HepG2 (cell line): ENCODE results near the gene TMEM38A. TPM values are rescaled to one million over a fixed set of nuclear protein-coding genes. Genes with fewer than 3 reads are reported as not detected.

Experiments
- ATAC-seq: fragments of 200-7000 bp; cut with Tn5 transposase; 3 replicates; pipeline ENCODE4 v1.9.1; 2020; ENCODE audit warnings: mild to moderate bottlenecking, moderate library complexity
- BruUV-seq: library from RNA; stranded (reverse); fragments of 400-500 nt; replicated peaks from 2 replicates; lab custom pipeline; 2021; lab: Mats Ljungman, UMichigan
- CTCF ChIA-PET: fragments of 300-600 bp; formaldehyde crosslinking; extraction: SDS; loops from one replicate; lab custom pipeline; 2021; ENCODE audit warnings: low total read pairs, inconsistent platforms, low intra/inter-chr PET ratio; lab: Yijun Ruan, JAX
- POLR2A ChIA-PET: fragments of 350-600 bp; sonication (Branson Sonifier 250); formaldehyde crosslinking; loops from one replicate; lab custom pipeline; 2020; ENCODE audit warnings: antibody characterized with exemption, inconsistent platforms; lab: Yijun Ruan, JAX
- DNase-seq: peaks from one replicate; pipeline ENCODE4 v3.0.0-alpha.2; 2015; ENCODE audit warnings: low spot score
- FAIRE-seq: peaks from 3 replicates; lab custom pipeline; 2011; peaks lifted over from hg19 to GRCh38; lab: Jason Lieb, UNC
- H2AFZ ChIP-seq: one replicate; pipeline ENCODE4 v1.6.1; 2011; ENCODE audit warnings: low read length, inconsistent platforms
- H3K27ac ChIP-seq: fragments of 300-600 bp; 3 replicates; pipeline ENCODE4 v1.8.0; 2011; ENCODE audit warnings: mixed run types, mild to moderate bottlenecking, mixed read lengths, low read length, inconsistent platforms; ENCODE audit not compliant: insufficient read depth; ENCODE audit errors: extremely low read length
- H3K27me3 ChIP-seq, 2 experiments: fragments of 200-600 bp in 1 of 2; 2 replicates in 1 of 2; 3 replicates in 1 of 2; pipeline versions ENCODE4 v1.6.0 to v1.8.0; 2011; ENCODE audit warnings: low read length in 2 of 2, mild to moderate bottlenecking in 2 of 2, moderate library complexity in 2 of 2, inconsistent platforms in 1 of 2; ENCODE audit not compliant: insufficient read depth in 2 of 2, control insufficient read depth in 1 of 2
- H3K36me3 ChIP-seq, 2 experiments: fragments of 200-600 bp in 1 of 2; replicated peaks in 1 of 2; 2 replicates in 1 of 2; 3 replicates in 1 of 2; pipeline versions ENCODE4 v1.5.1 to v1.8.0; 2011; ENCODE audit warnings: low read length in 2 of 2, inconsistent platforms in 1 of 2; ENCODE audit not compliant: insufficient read depth in 2 of 2, control insufficient read depth in 1 of 2
- H3K4me1 ChIP-seq: 2 replicates; pipeline ENCODE4 v1.5.1; 2012; ENCODE audit warnings: low read length, inconsistent platforms; ENCODE audit not compliant: insufficient read depth
- H3K4me2 ChIP-seq: 2 replicates; pipeline ENCODE4 v1.6.0; 2011; ENCODE audit warnings: low read depth, low read length, inconsistent platforms
- H3K4me3 ChIP-seq, 3 experiments: fragments of 200-600 bp in 1 of 3; sonication (generic), shearing (Covaris generic) in 1 of 3; replicated peaks in 1 of 3; 2 replicates each; pipeline ENCODE4 v1.5.1; 2011 to 2016; ENCODE audit warnings: low read length in 3 of 3, inconsistent platforms in 2 of 3, low read depth in 2 of 3, mild to moderate bottlenecking in 2 of 3, control low read depth in 1 of 3, mixed read lengths in 1 of 3; ENCODE audit not compliant: insufficient read depth in 1 of 3
- H3K79me2 ChIP-seq: one replicate; pipeline ENCODE4 v1.6.1; 2011; ENCODE audit warnings: low read length, inconsistent platforms; ENCODE audit not compliant: insufficient read depth
- H3K9ac ChIP-seq: 2 replicates; pipeline ENCODE4 v1.6.0; 2011; ENCODE audit warnings: mild to moderate bottlenecking, low read depth, low read length, inconsistent platforms; ENCODE audit not compliant: insufficient read depth
- H3K9me3 ChIP-seq: 2 replicates; pipeline ENCODE4 v1.5.1; 2012; ENCODE audit warnings: mild to moderate bottlenecking, low read length
- H4K20me1 ChIP-seq: 2 replicates; pipeline ENCODE4 v1.6.0; 2011; ENCODE audit warnings: inconsistent platforms, mild to moderate bottlenecking, low read length, moderate library complexity; ENCODE audit not compliant: insufficient read depth
- AFF4 ChIP-seq: sonication (generic); formaldehyde crosslinking; IDR thresholded peaks from 2 replicates; pipeline ENCODE4 v1.4.0; 2020; ENCODE audit warnings: missing genetic modification reagents
- BORCS8-MEF2B ChIP-seq: sonication (generic); formaldehyde crosslinking; IDR thresholded peaks from 2 replicates; pipeline ENCODE4 v1.8.0; 2022; ENCODE audit warnings: mild to moderate bottlenecking, missing genetic modification reagents
- CC2D1A ChIP-seq: sonication (generic); formaldehyde crosslinking; IDR thresholded peaks from 2 replicates; pipeline ENCODE4 v1.8.1; 2023; ENCODE audit warnings: mild to moderate bottlenecking, missing genetic modification reagents
- GTF2F1 ChIP-seq: fragments of 150-350 bp; IDR thresholded peaks from 2 replicates; pipeline ENCODE4 v1.6.1; 2014; ENCODE audit warnings: low read length
- GZF1 ChIP-seq: sonication (generic); formaldehyde crosslinking; IDR thresholded peaks from 2 replicates; pipeline ENCODE4 v1.5.1; 2020; ENCODE audit warnings: mild to moderate bottlenecking, missing genetic modification reagents
- HNF4G ChIP-seq, 2 experiments: sonication (generic) in 1 of 2; formaldehyde crosslinking in 1 of 2; IDR thresholded peaks; 2 replicates each; pipeline versions ENCODE4 v1.4.0 to v1.6.1; 2011 to 2020; ENCODE audit warnings: borderline replicate concordance in 2 of 2, low read depth in 2 of 2, mild to moderate bottlenecking in 2 of 2, low read length in 1 of 2, missing genetic modification reagents in 1 of 2, moderate library complexity in 1 of 2
- NCOR1 ChIP-seq: fragments of 200-600 bp; sonication (generic); IDR thresholded peaks from 2 replicates; pipeline ENCODE4 v1.7.0; 2017; ENCODE audit warnings: antibody characterized with exemption, low read length, borderline replicate concordance
- PHF21A ChIP-seq: sonication (generic); formaldehyde crosslinking; IDR thresholded peaks from 2 replicates; pipeline ENCODE4 v1.5.0; 2020; ENCODE audit warnings: mild to moderate bottlenecking, missing genetic modification reagents
- SMARCE1 ChIP-seq: fragments of 450-650 bp; IDR thresholded peaks from 2 replicates; pipeline ENCODE4 v1.6.1; 2017; ENCODE audit warnings: borderline replicate concordance
- ZNF3 ChIP-seq: IDR thresholded peaks from 2 replicates; pipeline ENCODE4 v1.7.0; 2017; ENCODE audit warnings: inconsistent platforms
- WGBS: methylation state at CpG from one replicate; pipeline ENCODE4 v1.1.6; 2017; ENCODE audit warnings: low lambda C conversion rate; 5-methylcytosine and 5-hydroxymethylcytosine counted together
- in situ Hi-C: cut with HindIII; loops from 2 replicates; pipeline ENCODE4 v1.10.0; 2017; ENCODE audit warnings: low pct_unique_long_range_greater_than_20kb; ENCODE audit not compliant: extremely low pct_ligation_motif_present
- intact Hi-C: fragments of 100-400 bp; cut with micrococcal nuclease; formaldehyde crosslinking; loops from one replicate; pipeline ENCODE4 v1.10.0; 2022; ENCODE audit not compliant: unreplicated experiment
- polyA plus RNA-seq, 8 experiments: library from polyadenylated mRNA; depleted of rRNA in 3 of 8; stranded (reverse) in 7 of 8; unstranded in 1 of 8; fragments of >200 nt; fragmentation: Illumina TruSeq in 4 of 8; extraction: Trizol in 4 of 8; gene quantifications; 2 replicates each; pipeline versions ENCODE4 v1.2.1 to v1.2.3, GENCODE V29; 2011 to 2016; ENCODE audit warnings: low read depth in 4 of 8, missing spikeins in 1 of 8, mixed read lengths in 1 of 8; ENCODE audit not compliant: insufficient read depth in 1 of 8
- total RNA-seq, 5 experiments: library from RNA; depleted of rRNA; stranded (reverse); fragments of >200 nt; fragmentation: Illumina TruSeq; extraction: Trizol; gene quantifications; 2 replicates each; pipeline ENCODE4 v1.2.3, GENCODE V29; 2016; ENCODE audit warnings: low read depth in 1 of 5

TMEM38A gene
- total and polyA plus RNA-seq, 2 of the 13 experiments (the other 11 are each of a cell fraction or from before 2014, with no cell fraction given), result 4.8 to 6.8 TPM

- Histone ChIP-seq H3K27ac (no peak overlapping the region), H4K20me1 (no peaks in the 10 kb centered on the region), H3K27me3 (no peaks in the 10 kb centered on the region), H3K4me1 (peaks cover 19% of the 10 kb centered on the region), H2AFZ (no peak overlapping the region), H3K9me3 (no peaks in the 10 kb centered on the region), H3K4me2 (no peak overlapping the region), H3K4me3 (no peak overlapping the region), H3K36me3 (no peaks in the 10 kb centered on the region), H3K79me2 (no peaks in the 10 kb centered on the region), H3K9ac (no peak overlapping the region)
- BruUV-seq, result no TSS peak
- no peak for FAIRE-seq
- DNase-seq, result no peak
- ATAC-seq, result no peak
- intact Hi-C loops, result no loop called here
- 94% methylated on average over 5 of the region's 12 CpGs for WGBS
- POLR2A ChIA-PET, result no interaction called here
- in situ Hi-C loops, result no loop called here
- TF ChIP-seq BORCS8-MEF2B (CRISPR knock-in tag) (no peak), SMARCE1 (no peak), GZF1 (CRISPR knock-in tag) (no peak), AFF4 (CRISPR knock-in tag) (no peak), GTF2F1 (no peak), PHF21A (CRISPR knock-in tag) (no peak), CC2D1A (CRISPR knock-in tag) (no peak), NCOR1 (no peak), HNF4G (IDR thresholded peaks at IDR 0.05; ENCODE audit: borderline replicate concordance, low read depth, low read length) (no peak), HNF4G (CRISPR knock-in tag; IDR thresholded peaks at IDR 0.05; ENCODE audit: borderline replicate concordance, low read depth) (no peak), ZNF3 (CRISPR knock-in tag) (no peak)
- CTCF ChIA-PET, result no interaction called here
Observed at GRCh38 chr19:16671652-16672274, 10.8 kb downstream of the TMEM38A start.
